Natural killer cell (primary cell): ENCODE data around the gene FCAMR. TPM values are rescaled to one million over a fixed set of nuclear protein-coding genes. Genes with fewer than 3 reads are reported as not detected.

ENCODE experiments used
- ATAC-seq, 3 donors: fragments of 150-1000 bp in 2 of 3; fragments of 200-7000 bp in 1 of 3; cut with Tn5 transposase; 1 replicate in 1 of 3; 2 replicates in 2 of 3; pipeline ENCODE4 v1.10.0; 2021; ENCODE audit warnings: mild to moderate bottlenecking in 2 of 3, moderate library complexity in 2 of 3
- DNase-seq, 2 donors: peaks; one replicate each; pipeline versions ENCODE4 v3.0.0 to v3.0.0-alpha.2; 2013 to 2021; ENCODE audit warnings: mixed read lengths in 1 of 2
- H3K27ac ChIP-seq: one replicate; pipeline ENCODE4 v1.5.1; 2013; ENCODE audit warnings: mild to moderate bottlenecking, low read length
- H3K27me3 ChIP-seq: one replicate; pipeline ENCODE4 v1.6.1; 2013; ENCODE audit warnings: low read length; ENCODE audit not compliant: control insufficient read depth, insufficient read depth
- H3K36me3 ChIP-seq: one replicate; pipeline ENCODE4 v1.6.1; 2013; ENCODE audit warnings: low read length; ENCODE audit not compliant: control insufficient read depth, insufficient read depth
- H3K4me1 ChIP-seq: one replicate; pipeline ENCODE4 v1.6.1; 2013; ENCODE audit warnings: low read length; ENCODE audit not compliant: control insufficient read depth, insufficient read depth
- H3K4me3 ChIP-seq: one replicate; pipeline ENCODE4 v1.5.1; 2013; ENCODE audit warnings: low read length
- H3K9me3 ChIP-seq: one replicate; pipeline ENCODE4 v1.6.1; 2013; ENCODE audit warnings: low read length; ENCODE audit not compliant: control insufficient read depth, insufficient read depth
- H3K27ac Mint-ChIP-seq, 2 donors: one replicate each; pipeline ENCODE4 v1.8.0; 2022; ENCODE audit warnings: mild to moderate bottlenecking in 2 of 2, mixed read lengths in 2 of 2, moderate library complexity in 1 of 2
- H3K27me3 Mint-ChIP-seq, 2 donors: one replicate each; pipeline ENCODE4 v1.8.0; 2022; ENCODE audit warnings: low read depth in 2 of 2, mixed read lengths in 2 of 2
- H3K36me3 Mint-ChIP-seq: one replicate; pipeline ENCODE4 v1.8.0; 2022; ENCODE audit warnings: mixed read lengths
- H3K4me1 Mint-ChIP-seq, 2 donors: one replicate each; pipeline ENCODE4 v1.8.0; 2022; ENCODE audit warnings: mixed read lengths in 2 of 2
- H3K4me3 Mint-ChIP-seq: one replicate; pipeline ENCODE4 v1.8.0; 2022; ENCODE audit warnings: mild to moderate bottlenecking, moderate library complexity, mixed read lengths
- H3K9me3 Mint-ChIP-seq, 2 donors: one replicate each; pipeline ENCODE4 v1.8.0; 2022; ENCODE audit warnings: mixed read lengths in 2 of 2
- WGBS: methylation state at CpG from one replicate; pipeline ENCODE4 v1.1.7; 2013; ENCODE audit warnings: missing lambda C conversion rate; ENCODE audit not compliant: insufficient coverage; 5-methylcytosine and 5-hydroxymethylcytosine counted together
- intact Hi-C: fragments of 100-400 bp; cut with micrococcal nuclease; formaldehyde crosslinking; loops from one replicate; pipeline ENCODE4 v1.14.2; 2022
- total RNA-seq, 4 donors: library from RNA; stranded (reverse); fragments of 120-200 nt in 1 of 4; gene quantifications; one replicate each; pipeline versions ENCODE4 v1.2.3 to v1.2.4, GENCODE V29; 2013 to 2022
- TF ChIP-seq, protein P1 (sequence below): fragments of 200-600 bp; IDR thresholded peaks from one replicate; pipeline ENCODE4 v1.8.0; 2022; ENCODE audit warnings: antibody characterized with exemption

Gene FCAMR
- total RNA-seq, 3 donors from 2014 or later (not counting 1 experiment from before 2014, with no cell fraction given): not detected

GRCh38 chr1:206923009-206923960 lies 47.0 kb downstream of the FCAMR start:
- Histone ChIP-seq H3K27me3 (no peaks in the 10 kb centered on the region), H3K4me3 (no peak overlapping the region), H3K9me3 (no peaks in the 10 kb centered on the region), H3K4me1 (peaks cover 81% of the 10 kb centered on the region), H3K36me3 (no peaks in the 10 kb centered on the region), H3K27ac (peak overlapping the region; percentile 93)
- Mint-ChIP-seq H3K27ac (no peak overlapping the region), H3K36me3 (peaks cover under 1% of the 10 kb centered on the region), H3K4me3 (no peak overlapping the region), H3K4me1 (peaks cover 9 to 18% of the 10 kb centered on the region in 2 donors), H3K9me3 (no peaks in the 10 kb centered on the region), H3K27me3 (no peaks in the 10 kb centered on the region)
- DNase-seq (peak; percentile 60 to 86), ATAC-seq (peak; percentile 37 to 77 (median 54))
- TF ChIP-seq, protein P1, sequence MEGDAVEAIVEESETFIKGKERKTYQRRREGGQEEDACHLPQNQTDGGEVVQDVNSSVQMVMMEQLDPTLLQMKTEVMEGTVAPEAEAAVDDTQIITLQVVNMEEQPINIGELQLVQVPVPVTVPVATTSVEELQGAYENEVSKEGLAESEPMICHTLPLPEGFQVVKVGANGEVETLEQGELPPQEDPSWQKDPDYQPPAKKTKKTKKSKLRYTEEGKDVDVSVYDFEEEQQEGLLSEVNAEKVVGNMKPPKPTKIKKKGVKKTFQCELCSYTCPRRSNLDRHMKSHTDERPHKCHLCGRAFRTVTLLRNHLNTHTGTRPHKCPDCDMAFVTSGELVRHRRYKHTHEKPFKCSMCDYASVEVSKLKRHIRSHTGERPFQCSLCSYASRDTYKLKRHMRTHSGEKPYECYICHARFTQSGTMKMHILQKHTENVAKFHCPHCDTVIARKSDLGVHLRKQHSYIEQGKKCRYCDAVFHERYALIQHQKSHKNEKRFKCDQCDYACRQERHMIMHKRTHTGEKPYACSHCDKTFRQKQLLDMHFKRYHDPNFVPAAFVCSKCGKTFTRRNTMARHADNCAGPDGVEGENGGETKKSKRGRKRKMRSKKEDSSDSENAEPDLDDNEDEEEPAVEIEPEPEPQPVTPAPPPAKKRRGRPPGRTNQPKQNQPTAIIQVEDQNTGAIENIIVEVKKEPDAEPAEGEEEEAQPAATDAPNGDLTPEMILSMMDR: no peak
- 32% methylated on average over 9 of the region's 12 CpGs for WGBS
- intact Hi-C loops: loop anchor here (5.0 to 10.0 kb wide), 3 partner anchors 211 to 402 kb away; partner anchors contain the start of gene CD55

DNA sequence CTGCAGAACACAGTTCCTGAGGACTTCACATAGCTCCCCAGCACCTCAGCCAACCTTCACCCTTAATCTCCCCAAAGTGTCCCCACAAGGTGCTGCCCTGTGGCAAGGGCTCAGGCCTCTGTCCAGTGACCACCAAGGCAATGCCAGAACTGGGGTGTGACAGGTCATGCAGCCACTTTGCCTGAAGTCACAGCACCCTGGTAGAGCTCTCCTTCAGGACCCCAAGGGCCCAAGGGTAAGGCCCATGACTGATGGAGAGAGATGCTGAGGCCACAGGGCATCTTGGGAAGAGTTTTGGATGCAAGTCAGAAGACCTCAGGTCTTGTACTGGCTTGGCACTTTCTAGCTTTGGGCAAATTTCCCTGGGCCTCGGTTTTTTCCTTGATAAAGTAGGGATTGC lies 47.7 kb downstream of the FCAMR start:
- 31% methylated on average over 1 of the region's 1 CpG for WGBS
- intact Hi-C loops: loop anchor here (5.0 to 10.0 kb wide), 3 partner anchors 210 to 402 kb away; partner anchors contain the start of gene CD55
- DNase-seq (no peak), ATAC-seq (no peak)
- H3K4me3 ChIP-seq: no peak overlapping the region
- Mint-ChIP-seq H3K4me1 (peaks cover 17 to 26% of the 10 kb centered on the region in 2 donors), H3K27ac (no peak overlapping the region), H3K36me3 (peaks cover 7% of the 10 kb centered on the region), H3K27me3 (no peaks in the 10 kb centered on the region), H3K9me3 (no peaks in the 10 kb centered on the region), H3K4me3 (peak overlapping the region; percentile 88)
- H3K9me3 ChIP-seq: no peaks in the 10 kb centered on the region
- H3K4me1 ChIP-seq: peaks cover 83% of the 10 kb centered on the region
- H3K27ac ChIP-seq: peak overlapping the region; percentile 93
- no peaks in the 10 kb centered on the region for H3K36me3 ChIP-seq
- TF ChIP-seq, protein P1: no peak
- no peaks in the 10 kb centered on the region for H3K27me3 ChIP-seq

GRCh38 chr1:206921772-206922265 lies 48.4 kb downstream of the FCAMR start, which contains the start of gene FCMR:
Gene FCMR, minus strand, starts transcription at chr1:206921941. Its CDS starts 87 bp downstream, at chr1:206921854.
- intact Hi-C loops: loop anchor here (5.0 to 10.0 kb wide), 3 partner anchors 210 to 403 kb away; partner anchors contain the start of gene CD55
- Histone ChIP-seq H3K4me1 (peaks cover 89% of the 10 kb centered on the region), H3K36me3 (peaks cover 2% of the 10 kb centered on the region), H3K27ac (peak within 1 kb of the TSS; percentile 93), H3K9me3 (no peaks in the 10 kb centered on the region), H3K4me3 (peak within 1 kb of the TSS; percentile 49), H3K27me3 (no peaks in the 10 kb centered on the region)
- H3K36me3 Mint-ChIP-seq: peaks cover 7% of the 10 kb centered on the region
- no peak within 1 kb of the TSS for H3K27ac Mint-ChIP-seq
- peak within 1 kb of the TSS; percentile 88 for H3K4me3 Mint-ChIP-seq
- peaks cover 24 to 33% of the 10 kb centered on the region in 2 donors for H3K4me1 Mint-ChIP-seq
- no peaks in the 10 kb centered on the region for H3K9me3 Mint-ChIP-seq
- DNase-seq: peak; percentile 43 to 82
- WGBS: 0% methylated on average over 7 of the region's 7 CpGs
- TF ChIP-seq, protein P1: no peak
- H3K27me3 Mint-ChIP-seq: no peaks in the 10 kb centered on the region
- ATAC-seq: peak; percentile 31 to 56 (median 48)
